Activated CD4-positive, alpha-beta T cell treated with anti-CD3 and anti-CD28 coated beads for 4 hours (primary cell): ENCODE results near the gene NTNG1.

Source experiments
- DNase-seq, 2 donors: peaks; one replicate each; pipeline ENCODE4 v3.0.0-alpha.2; 2020

NTNG1 gene

DNA sequence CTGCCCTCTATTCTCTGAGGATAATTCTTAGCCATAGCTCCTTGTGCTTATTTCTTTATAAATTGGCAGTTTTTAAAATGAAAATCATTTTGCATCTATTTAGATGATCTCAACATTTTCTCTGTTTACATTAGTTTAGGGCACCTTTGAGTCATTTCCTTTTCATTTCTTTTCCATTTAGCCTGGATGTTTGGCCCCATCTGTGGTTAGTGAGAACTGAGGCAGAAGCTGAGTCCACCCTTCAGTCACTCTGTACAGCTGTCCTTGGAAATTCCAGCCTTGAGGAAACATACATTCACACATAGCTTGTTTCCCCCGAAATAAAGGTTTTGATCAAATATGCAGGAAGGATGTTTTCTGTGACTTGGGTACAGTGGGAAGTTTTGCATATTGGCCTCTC, 123.7 kb downstream of the NTNG1 start:
- DNase-seq: no peak

DNA sequence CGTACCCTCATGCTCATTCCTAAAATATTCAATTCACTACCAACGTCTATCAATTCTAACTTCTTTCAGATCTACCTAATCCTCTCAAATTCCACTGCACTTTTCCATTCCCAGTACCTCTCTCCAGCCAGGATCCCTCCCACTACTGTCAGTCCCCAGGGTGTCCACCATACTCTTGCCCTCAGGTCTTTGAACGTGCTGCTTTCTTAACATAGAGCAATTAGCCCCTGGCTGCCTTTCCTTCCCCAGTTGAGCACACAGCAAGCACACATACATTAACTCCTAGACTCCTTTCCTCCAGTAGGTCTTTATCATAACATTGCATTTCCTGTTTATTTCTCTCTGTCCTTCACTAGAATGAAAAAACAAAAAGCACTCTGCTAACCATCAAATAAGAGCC, 126.7 kb downstream of the NTNG1 start:
- DNase-seq: no peak

DNA sequence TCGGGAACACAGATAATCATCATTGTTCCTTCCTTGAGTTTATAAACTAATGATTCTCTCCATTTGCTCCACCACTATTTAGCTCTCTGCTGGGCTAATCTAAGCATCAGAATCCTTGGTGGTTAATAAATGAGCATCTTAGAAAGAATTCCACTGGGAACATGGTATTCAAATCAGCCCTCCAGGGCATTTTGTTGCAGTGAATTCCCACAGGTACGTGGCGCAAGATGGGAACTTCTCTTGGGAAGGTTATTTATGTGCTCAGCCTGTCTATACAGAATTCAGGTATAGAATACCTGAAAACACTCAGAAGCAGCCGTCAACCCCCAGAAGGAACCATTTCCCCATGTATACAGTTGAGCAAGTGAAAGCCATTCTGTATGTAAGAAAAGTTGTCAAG, 131.5 kb downstream of the NTNG1 start:
- DNase-seq: no peak

DNA sequence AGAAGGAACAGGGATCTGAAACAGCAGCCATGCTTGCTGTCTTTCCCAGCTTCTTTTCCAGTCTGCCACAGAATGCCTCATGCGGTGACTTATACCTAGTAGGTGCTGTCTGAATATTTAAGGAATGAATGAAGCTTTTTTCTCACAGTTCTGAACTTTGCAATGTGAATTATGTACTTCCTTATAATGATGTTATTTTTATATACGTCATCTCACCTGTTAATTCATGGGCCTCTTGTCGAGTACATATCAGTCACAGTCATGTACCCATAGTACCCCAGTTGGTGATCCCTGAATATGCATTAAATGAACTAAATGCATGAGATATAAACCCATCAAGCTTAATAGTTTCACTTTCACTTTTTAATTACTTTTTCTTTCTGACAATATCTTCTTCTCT, 132.7 kb downstream of the NTNG1 start:
- DNase-seq: no peak

DNA sequence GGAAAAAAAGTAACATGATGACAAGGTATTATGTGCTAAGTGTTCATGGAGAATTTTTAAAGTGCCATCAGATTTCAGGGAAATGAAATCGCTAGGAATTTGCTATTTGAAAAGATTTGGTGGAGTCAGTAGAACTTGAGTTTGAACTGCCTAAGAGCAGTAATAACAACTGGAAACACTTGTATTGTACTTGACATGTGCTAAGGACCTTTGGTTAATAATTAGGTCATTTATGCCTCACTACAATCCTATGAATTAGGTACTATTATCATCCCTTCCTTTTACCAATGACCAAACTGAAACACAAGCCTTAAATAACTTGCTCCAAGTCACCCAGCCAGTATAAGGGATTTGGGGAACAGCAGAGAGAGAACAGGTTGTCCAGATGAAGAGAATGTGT, 133.4 kb downstream of the NTNG1 start:
- no peak for DNase-seq

DNA sequence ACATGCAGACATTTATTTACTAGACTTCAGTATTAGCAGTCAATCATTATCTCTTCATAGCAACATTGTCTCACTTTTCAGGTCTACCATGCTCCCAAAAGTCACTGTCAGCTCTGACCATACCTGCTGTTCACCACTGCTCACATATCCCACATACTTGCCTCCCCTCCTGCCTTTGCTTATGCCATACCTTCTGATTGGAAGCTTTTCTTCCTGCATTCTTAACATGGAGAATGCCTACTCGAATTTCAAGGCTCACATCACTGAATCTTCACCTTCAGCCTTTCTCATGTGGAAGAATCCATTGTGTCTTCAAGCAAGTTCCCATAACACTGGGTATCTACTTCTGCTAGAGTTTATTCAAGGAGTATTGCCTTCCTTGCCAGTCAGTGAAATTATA, 135.4 kb downstream of the NTNG1 start:
- no peak for DNase-seq

DNA sequence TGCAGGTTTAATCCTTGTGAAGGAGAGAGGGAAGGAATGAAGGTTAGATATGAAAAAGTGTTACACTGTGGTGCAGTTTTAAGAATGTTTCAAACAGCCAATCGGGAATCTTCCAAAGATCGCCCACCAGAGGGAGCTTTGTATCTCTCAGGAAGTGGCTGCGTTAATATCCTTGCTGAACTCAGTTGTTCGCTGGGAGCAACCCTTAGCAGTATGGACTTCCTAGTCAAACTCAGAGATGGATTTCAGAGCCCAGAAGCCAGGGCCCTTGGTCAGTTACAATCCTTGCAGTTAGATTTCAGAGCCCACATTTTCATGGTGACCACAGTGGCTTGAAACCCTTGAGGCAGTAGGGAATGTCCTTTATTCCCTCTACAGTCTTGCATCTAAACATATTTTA, 136.2 kb downstream of the NTNG1 start:
- no peak for DNase-seq

DNA sequence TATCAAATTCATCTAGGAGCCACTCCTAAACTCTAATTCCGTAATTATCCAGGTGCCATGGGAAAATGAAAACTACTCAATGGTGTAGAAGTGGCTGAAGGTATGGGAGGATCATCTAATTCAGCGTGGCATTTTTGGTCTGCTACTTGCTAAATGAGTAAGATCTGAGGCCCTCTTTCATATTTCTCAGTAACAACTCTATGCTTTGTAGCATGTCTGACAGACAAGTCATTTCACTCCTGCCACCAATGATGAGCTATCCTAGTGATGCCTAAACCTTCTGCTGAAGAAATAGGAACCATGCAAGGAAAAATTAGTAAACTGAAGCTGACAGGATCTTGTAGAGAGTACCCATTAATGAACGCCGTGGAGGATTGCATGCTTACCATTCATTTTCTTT, 145.3 kb downstream of the NTNG1 start:
- no peak for DNase-seq

DNA sequence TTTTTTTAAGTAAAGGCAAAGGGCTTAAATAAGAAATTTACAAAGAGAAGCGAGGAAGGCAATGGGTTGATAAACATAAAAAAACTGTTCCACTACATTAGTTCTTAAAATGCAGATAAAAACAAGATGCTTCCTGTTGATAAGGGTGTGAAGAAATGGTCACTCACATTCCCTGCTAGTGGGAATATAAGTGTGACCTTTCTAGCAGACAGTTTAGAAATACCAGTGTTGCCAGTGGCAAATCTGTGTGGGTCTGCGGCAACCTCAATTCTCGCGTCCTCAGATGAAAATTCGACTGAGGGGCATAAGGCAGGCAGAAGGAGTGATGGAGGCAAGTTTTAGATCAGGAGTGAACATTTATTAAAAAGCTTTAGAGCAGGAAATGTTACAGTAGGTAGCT, 151.1 kb downstream of the NTNG1 start:
- DNase-seq: no peak

DNA sequence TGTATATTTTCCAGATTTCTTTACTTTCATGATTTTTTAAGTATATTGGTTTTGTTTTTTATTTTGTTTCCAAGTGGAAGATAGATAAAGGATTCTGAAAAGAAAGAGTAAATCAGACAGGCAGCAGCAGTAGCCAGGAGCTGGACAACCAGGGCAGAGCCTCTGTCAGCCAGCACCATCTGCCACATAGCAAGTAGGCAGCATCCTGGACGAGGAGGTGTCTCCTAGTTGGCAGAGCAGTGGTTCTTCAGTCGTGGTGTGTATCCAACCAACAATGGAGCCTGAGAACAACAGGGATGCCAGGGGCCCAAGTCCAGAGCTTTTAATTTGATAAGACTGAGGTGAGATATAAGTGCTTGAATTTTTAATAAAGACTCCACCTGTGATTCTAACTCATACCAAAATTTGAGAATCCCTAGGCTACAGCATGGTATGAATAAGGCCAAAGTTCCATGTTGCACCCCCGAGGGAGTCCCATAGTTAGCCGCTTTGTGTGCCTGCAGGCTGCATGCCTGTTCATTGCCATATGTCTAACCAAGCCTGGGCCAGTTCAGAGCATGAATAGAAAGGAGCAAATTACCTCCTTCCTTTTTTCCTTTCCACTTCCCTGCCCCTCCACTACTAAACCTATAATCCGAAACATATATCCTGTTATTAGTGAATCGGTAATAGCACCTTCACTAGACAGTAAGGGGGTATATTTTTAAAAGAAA, 153.2 kb downstream of the NTNG1 start:
- no peak for DNase-seq

DNA sequence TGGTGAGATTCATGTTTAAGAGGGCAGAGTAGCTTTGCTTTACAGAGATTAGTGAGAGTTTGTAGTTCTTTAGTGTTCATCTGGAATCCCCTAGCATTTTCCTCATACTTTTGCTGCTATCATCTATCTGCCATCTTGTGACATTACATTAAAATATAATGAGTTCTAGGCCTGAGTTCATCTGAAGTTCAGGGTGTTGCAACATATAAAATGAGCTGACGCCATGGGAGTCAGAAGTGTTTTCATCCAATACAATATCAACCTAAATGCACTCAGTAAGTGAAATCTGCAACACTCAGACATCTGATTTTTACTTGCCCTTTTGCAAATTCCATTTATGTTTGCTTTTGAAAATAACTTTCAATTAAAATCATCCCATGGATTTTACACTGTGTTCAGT, 153.8 kb downstream of the NTNG1 start:
- no peak for DNase-seq

DNA sequence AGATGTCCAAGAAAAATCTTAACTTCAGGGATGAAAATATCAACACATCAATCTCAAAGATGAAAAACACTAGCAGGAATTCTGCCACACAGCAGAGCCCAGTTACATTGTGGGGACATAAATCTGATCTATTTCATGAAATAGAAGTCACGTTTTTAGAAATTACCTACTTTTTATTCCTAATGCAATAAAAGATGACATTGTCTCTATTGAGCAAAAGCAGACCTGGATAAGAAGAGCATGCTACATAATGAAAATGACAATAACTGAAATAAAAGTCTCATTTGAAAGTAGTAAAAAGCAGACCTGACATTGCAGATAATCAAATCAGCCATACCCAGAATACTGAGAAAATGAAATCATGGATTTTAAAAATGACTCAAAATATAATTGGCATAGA, 156.8 kb downstream of the NTNG1 start:
- DNase-seq: no peak

DNA sequence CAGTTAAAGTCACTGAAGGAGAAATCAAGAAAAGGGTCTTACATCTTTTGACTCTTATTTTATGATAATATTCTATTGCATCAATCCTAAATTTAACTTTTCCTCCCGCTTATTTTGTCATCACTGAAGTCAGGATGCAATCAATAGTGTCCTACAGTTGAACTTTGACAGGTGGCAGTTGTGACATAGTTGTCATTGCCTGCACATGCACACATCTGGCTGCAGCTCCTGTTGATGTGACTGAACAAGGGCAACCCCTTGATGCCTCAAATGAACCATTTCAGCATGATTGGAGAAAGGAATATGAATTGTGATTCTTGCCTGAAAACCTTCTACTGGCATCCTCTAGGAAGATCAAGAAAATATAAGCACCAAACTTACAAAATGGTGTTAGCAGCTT, 157.7 kb downstream of the NTNG1 start:
- no peak for DNase-seq

DNA sequence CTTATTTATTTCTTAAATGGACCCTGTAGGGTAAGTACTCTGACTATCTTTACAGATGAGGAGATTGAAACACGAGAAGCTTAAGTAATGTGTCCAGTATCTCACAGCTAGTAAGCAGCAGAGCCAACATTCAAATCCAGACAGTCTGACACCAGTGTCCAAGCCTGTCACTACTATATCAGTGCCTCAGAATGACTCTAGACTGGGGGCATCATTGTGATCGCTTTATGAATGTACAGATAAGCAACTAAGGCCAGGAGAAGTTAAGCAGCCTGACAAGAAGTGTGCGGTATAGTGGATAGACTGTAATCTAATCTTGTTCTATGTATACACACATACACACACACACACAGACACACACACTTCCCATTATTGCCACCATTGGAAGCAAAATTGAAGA, 158.7 kb downstream of the NTNG1 start:
- DNase-seq: no peak

DNA sequence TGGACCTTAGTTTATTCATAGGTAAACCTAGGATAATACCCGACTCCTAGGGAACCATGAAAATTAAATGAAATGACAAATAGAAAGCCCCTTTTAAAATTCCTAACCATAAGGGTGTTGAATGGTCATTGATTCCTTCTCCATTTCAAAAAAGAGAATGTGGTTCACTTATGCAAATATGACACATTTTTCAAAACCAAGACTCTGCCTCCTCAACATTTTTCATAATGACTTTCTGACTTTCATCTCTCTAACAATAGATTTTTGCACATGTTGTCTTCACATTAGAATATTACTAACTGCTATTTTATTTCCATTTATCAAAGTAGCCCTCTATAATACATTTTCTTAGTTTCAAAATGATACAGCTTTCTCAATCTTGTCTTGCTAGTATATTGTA, 169.1 kb downstream of the NTNG1 start:
- no peak for DNase-seq

DNA sequence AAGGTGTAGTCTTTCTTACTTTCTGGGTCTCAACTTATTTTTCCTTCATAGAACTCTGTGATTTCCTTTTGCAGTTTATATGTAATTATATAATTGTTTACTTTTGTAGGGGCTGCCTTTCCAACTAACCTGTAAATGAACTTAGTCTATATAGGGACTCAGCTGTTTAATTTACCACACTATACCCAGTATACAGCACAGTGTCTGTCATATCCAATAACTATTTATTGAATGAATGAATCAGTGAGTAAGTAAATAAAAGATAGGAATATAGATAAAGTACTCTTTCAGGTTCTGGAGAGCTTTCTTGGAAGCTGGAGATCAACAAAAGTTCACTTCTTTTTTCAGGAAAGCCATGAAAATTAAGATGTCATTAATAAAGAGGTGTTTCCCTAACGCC, 174.8 kb downstream of the NTNG1 start:
- no peak for DNase-seq

DNA sequence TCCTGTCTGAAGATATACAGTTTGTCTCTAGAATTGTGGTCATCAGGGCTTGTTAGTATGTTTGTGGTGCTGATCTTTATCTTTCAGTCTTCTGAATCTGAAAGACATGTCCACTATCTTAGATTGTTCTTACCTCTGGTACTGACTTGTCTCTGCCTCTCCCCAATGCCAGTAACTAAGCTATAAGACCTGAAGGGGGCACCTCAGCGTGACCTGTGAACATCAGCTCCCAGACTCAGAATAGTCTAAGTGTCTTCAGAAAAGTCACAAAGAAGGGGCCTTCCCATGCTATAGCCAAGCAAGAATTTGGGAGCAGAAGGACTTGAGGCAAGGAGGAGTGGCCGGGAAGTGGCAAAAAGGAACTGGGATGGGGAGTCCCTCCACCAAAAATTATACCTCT, 178.1 kb downstream of the NTNG1 start:
- no peak for DNase-seq

DNA sequence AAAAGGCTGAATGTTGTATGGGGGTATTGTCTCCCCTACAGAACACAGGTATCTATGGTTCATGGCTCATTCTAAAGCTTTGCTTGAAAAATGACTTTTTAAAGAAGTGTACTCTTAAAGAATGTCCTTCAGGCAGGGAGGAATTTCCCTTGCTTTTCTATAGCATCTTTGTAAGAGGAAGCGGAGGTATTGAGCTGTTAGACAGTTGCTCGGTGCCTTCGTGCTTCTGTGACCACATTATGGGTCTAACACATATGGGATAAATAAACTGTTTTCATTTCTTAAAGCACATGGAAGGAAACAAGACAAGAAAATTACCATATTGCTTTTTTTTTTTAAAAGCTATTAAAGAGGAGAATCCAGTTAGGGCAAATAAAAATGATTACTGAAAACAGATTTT, 182.9 kb downstream of the NTNG1 start:
- DNase-seq: no peak

DNA sequence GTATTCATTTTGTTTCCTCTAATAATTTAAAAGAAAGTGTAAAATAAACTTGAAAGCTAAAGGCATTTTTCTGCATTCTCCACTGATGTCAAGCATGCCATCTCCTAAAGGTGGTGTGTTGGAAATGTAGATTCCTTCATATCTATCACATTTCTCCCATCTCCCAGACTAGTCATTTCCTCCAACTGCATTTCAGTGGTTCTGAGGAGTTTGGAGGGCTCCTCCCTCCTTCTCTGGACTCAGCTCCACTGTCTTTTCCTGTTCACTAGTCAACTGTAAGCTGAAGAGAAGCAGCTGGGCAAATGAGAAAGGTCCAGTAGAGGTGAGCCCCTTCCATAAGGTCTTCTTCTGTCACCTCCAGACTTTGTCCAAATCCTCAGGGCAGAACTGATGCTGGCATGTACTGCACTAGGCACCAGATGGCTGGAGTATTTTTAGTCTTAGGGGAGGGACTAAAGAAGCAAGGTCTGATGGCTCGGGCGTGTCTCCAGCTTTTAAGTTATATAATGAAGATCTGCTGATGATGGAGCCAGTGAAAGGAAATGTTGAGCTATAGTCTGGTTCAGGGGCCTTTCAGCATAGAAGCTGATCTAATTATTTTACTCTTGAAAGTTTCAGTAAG, 186.1 kb downstream of the NTNG1 start:
- DNase-seq: no peak

DNA sequence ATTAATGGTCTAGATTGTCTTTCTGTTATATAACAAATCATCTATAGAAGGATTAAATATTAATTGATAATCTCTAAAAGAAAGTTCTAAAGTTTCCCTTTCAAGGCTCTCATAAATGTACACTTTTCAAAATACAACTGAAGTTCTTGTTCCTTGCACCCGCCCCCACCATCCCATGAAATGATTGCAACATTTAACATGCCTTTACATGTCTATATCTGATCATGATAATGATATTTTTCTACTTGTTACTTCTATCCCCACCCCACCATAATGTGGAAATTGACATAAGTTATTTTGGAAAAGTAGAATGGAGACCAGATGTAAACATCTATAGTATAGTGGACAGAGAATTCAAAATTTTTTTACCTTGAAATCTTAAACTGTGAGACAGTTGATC, 186.6 kb downstream of the NTNG1 start:
- DNase-seq: no peak

DNA sequence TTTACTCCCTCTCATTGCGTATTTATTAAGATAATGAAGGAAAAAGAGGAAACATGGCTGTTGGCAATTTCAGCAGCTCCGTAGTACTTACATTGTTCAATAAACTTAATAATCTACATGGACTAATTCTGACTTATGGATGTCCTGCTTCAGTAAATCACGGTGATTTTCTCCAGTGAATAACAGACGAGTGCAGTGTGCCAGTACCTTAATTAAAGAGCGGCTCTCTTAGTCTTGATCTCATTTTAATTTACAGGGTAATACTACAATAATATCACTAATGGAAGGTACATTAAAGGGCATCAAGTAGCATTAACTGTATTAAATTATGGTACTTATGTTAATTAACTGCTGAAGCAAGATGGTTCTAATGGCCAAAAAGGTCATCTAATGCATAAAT, 187.2 kb downstream of the NTNG1 start:
- DNase-seq: no peak

DNA sequence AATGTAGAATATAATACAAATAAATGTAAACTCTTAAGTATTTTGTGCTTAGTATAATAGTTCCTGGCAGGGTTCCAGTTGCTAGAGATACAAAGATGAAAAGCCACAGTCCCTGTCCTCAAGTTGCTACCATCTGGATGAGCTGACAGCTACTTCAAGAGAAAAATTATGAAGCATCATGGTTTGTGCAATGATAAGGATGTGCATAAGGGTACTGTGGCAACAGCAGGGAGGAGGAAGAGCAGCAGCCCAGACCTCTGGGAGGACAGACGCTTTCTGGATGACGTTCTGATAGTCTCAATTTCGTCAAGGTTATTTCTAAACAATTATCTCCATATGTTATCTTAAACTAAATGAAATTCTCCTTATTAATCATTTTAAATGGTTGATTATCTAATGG, 198.9 kb downstream of the NTNG1 start:
- no peak for DNase-seq

DNA sequence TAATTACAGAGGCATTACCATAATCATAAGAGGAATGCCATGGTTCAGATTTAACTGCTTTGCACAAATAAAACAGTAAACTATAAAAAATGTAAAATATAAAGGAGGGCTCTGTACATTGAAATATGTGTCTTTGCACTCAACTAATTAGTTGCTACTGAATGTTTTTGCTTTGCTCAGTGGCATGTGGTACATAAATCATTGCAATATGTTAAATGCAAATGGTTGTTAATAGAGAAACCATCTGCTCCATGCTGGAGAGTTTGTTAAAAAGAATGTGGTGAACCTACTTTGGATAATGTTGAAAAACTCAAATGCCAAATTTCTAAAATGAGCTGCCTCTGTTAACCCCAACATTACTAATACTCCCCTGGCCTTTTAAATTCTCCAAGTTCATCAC, 201.5 kb downstream of the NTNG1 start:
- no peak for DNase-seq

DNA sequence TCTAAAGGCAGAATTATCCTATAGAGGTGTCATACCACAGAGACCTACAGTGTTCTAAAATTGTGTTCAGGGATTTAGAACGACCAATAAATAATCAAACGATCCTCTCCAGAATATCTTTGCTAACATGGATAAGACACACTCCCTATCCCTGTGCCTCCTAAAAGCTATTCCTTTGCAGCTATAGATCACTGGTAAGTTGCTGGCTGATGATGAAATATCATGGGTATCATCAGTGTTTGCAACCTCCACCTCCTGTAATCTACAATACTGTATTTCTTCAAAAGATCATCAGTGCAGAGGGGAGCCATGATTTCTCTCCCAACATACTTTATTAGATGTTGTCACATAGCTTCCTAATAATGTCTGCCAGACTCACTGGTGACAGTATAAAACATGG, 201.9 kb downstream of the NTNG1 start:
- no peak for DNase-seq

DNA sequence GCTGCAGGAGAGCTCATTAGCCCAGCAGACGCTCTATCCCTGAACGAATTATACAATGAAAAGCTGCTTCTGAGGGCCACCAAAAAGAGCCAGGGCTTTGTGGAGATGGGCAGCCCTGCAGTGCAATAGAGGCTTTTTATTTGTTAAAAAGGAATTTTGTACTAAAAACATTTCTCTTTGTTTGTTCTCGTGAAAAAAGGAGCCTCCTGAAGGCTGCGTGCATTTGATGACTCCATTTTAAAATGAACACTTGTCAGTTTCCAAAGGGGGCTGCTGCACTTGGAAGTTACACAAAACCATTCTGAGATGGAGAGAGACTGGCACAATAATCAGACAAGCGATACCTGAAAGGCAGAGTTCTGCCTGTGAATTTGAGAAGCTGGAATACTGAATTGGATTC, 202.8 kb downstream of the NTNG1 start:
- no peak for DNase-seq
